ENCODE measurements around the gene RIN3. TPM values are rescaled to one million over a fixed set of nuclear protein-coding genes. Genes with fewer than 3 reads are reported as not detected.

The RIN3 gene
- total and polyA plus RNA-seq, 10 of the 15 experiments (the other 5 are each of a cell fraction or from before 2014, with no cell fraction given) = 0.91 to 23.3 (median 6.3) TPM

DNA sequence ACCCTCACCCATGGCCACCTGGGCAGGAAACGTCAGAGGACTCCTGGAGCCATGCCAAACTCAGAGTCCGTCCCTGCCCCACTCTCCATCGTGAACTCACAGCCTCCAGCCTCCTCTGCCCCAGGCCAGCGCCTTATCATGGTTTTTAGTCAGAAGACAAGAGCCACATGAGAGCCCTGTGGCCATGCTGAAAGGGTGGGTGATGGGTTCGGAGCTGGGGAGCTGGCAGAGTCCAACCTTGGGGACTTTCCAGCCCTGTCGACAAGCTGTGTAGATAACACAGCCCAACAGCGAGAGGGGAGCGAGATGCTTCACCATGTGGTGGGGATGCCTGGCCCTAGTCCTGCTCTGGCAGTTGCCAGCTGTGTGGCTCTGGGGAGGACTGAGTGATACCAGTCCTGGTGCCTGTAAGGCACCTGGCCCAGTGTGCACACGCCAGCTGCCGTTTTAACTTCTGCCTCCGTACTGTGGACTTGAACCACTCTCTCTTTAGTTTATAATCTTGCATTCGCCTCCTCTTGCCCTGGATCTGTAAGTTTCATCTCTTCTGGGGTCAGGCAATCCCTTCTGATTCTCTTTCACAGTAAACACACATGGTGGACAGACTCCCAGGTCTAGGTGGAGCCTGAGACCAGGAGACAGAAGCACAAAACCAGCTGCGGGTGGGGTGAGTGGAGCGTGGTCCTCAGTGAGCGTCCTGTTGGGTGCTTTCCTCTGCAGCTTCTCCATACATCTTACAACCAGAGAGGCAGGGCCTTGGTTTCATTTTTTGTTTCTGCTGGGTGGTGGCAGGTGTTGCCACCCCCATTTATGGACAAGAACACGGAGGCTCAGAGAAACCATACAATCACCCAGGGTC is 55.3 kb downstream of the RIN3 start (continued):
- TF ChIP-seq NR2F1 (conservative IDR thresholded peaks at IDR 0.05) (no peak), YY1 (IDR thresholded peaks at IDR 0.05; ENCODE audit: low read depth, low read length) (no peak), BRCA1 (IDR thresholded peaks at IDR 0.05; ENCODE audit: low read depth, low read length) (no peak), PML (IDR thresholded peaks at IDR 0.05; ENCODE audit: low read length) (no peak), ZBED1 (IDR thresholded peaks at IDR 0.05; ENCODE audit: borderline replicate concordance) (no peak), HDAC2 (IDR thresholded peaks at IDR 0.05) (no peak), JUND (IDR thresholded peaks at IDR 0.05; ENCODE audit: low read depth, low read length) (no peak), WRNIP1 (IDR thresholded peaks at IDR 0.05; ENCODE audit: borderline replicate concordance, low read depth, low read length) (no peak), RBBP5 (conservative IDR thresholded peaks at IDR 0.05) (no peak), EP300 (IDR thresholded peaks at IDR 0.05; ENCODE audit: borderline replicate concordance in 1 of 2, control insufficient read depth in 1 of 2, low read depth in 2 of 2, low read length in 2 of 2) (no peak; a peak in 1 of 4 replicates), HDGF (IDR thresholded peaks at IDR 0.05) (no peak), SUZ12 (IDR thresholded peaks at IDR 0.05; ENCODE audit: unreplicated experiment) (no peak), CBFB (IDR thresholded peaks at IDR 0.05; ENCODE audit: low read depth) (no peak), EZH2 (IDR thresholded peaks at IDR 0.05; ENCODE audit: borderline replicate concordance, control insufficient read depth, low read depth, low read length) (no peak), SREBF1 (IDR thresholded peaks at IDR 0.05; ENCODE audit: low read length) (no peak), BMI1 (IDR thresholded peaks at IDR 0.05; ENCODE audit: borderline replicate concordance) (no peak), RELA (IDR thresholded peaks at IDR 0.05; ENCODE audit: borderline replicate concordance, partially characterized antibody) (peak; percentile 87), ZNF274 (IDR thresholded peaks at IDR 0.05; ENCODE audit: insufficient read depth, insufficient read length) (no peak), ESRRA (IDR thresholded peaks at IDR 0.05; ENCODE audit: low read length) (no peak), NKRF (conservative IDR thresholded peaks at IDR 0.05) (no peak; the same call in 1 of the 2 replicates), BCL11A (IDR thresholded peaks at IDR 0.05; ENCODE audit: low read depth, low read length) (0 out of 2 replicates have a peak, but pooled peaks have one; percentile 6), NR2C2 (IDR thresholded peaks at IDR 0.05; ENCODE audit: borderline replicate concordance, control insufficient read depth, insufficient read length, low read depth) (no peak), BHLHE40 (IDR thresholded peaks at IDR 0.05; ENCODE audit: borderline replicate concordance in 1 of 2, low read depth in 2 of 2, low read length in 1 of 2) (peak in 1 of 2 experiments; percentile 37; a peak in 1 of 4 replicates), USF2 (IDR thresholded peaks at IDR 0.05; ENCODE audit: borderline replicate concordance, low read depth, low read length) (no peak), TAF1 (IDR thresholded peaks at IDR 0.05; ENCODE audit: borderline replicate concordance, low read depth, low read length) (no peak)
- TF ChIP-seq, protein P1, sequence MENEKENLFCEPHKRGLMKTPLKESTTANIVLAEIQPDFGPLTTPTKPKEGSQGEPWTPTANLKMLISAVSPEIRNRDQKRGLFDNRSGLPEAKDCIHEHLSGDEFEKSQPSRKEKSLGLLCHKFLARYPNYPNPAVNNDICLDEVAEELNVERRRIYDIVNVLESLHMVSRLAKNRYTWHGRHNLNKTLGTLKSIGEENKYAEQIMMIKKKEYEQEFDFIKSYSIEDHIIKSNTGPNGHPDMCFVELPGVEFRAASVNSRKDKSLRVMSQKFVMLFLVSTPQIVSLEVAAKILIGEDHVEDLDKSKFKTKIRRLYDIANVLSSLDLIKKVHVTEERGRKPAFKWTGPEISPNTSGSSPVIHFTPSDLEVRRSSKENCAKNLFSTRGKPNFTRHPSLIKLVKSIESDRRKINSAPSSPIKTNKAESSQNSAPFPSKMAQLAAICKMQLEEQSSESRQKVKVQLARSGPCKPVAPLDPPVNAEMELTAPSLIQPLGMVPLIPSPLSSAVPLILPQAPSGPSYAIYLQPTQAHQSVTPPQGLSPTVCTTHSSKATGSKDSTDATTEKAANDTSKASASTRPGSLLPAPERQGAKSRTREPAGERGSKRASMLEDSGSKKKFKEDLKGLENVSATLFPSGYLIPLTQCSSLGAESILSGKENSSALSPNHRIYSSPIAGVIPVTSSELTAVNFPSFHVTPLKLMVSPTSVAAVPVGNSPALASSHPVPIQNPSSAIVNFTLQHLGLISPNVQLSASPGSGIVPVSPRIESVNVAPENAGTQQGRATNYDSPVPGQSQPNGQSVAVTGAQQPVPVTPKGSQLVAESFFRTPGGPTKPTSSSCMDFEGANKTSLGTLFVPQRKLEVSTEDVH (IDR thresholded peaks at IDR 0.05; ENCODE audit: low read depth, partially characterized antibody) = no peak
